Osteocyte (in vitro differentiated cells): ENCODE data around the gene CENPU. TPM values are rescaled to one million over a fixed set of nuclear protein-coding genes. Genes with fewer than 3 reads are reported as not detected.

Experiments used
- DNase-seq: peaks from one replicate; pipeline ENCODE4 v3.0.0; 2021; ENCODE audit warnings: mixed read lengths; ENCODE audit not compliant: unreplicated experiment; ENCODE audit errors: extremely low spot score
- H3K27ac Mint-ChIP-seq: one replicate; pipeline ENCODE4 v1.8.0; 2021; ENCODE audit warnings: mild to moderate bottlenecking, mixed read lengths; ENCODE audit not compliant: unreplicated experiment
- H3K27me3 Mint-ChIP-seq: one replicate; pipeline ENCODE4 v1.8.0; 2021; ENCODE audit warnings: mixed read lengths; ENCODE audit not compliant: unreplicated experiment
- H3K36me3 Mint-ChIP-seq: one replicate; pipeline ENCODE4 v1.8.0; 2021; ENCODE audit warnings: mixed read lengths; ENCODE audit not compliant: unreplicated experiment
- H3K4me1 Mint-ChIP-seq: one replicate; pipeline ENCODE4 v1.8.0; 2021; ENCODE audit warnings: mixed read lengths; ENCODE audit not compliant: unreplicated experiment
- H3K4me3 Mint-ChIP-seq: one replicate; pipeline ENCODE4 v1.8.0; 2021; ENCODE audit warnings: mild to moderate bottlenecking, moderate library complexity, mixed read lengths; ENCODE audit not compliant: unreplicated experiment
- H3K9me3 Mint-ChIP-seq: one replicate; pipeline ENCODE4 v1.8.0; 2021; ENCODE audit warnings: mixed read lengths; ENCODE audit not compliant: unreplicated experiment
- total RNA-seq: library from RNA; stranded (reverse); gene quantifications from 2 replicates; pipeline ENCODE4 v1.2.1, GENCODE V29; 2021
- TF ChIP-seq, protein P1 (sequence below): fragments of 200-600 bp; sonication (generic); IDR thresholded peaks from 2 replicates; pipeline ENCODE4 v1.5.0; 2021; ENCODE audit warnings: antibody characterized with exemption, mild to moderate bottlenecking, moderate library complexity

The CENPU gene
- total RNA-seq, 1 donor from 2014 or later: 6.9 TPM

DNA sequence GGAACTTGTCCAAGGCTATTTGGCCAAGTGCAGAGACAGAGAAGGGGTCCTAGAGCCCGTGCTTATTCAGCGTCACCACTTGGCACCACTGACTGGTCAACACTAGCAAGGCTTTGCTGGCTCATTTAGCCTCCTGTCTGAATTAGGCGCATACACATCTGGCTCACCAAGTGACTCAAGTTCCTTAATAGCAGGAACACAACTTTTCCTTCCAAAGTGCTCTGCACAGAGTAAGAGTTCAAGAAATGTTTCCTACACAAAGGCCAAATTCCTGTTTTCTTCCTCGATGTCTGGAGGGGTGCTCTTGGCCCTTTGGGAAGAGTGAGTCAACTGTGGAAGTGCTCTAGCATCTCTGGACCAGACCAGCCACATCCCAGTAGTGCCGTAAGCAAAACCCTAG, 26.8 kb upstream of the CENPU start:
- Mint-ChIP-seq H3K36me3 (peaks cover 27% of the 10 kb centered on the region), H3K27ac (no peak overlapping the region), H3K9me3 (no peaks in the 10 kb centered on the region), H3K27me3 (no peaks in the 10 kb centered on the region), H3K4me3 (no peak overlapping the region), H3K4me1 (peaks cover 27% of the 10 kb centered on the region)
- TF ChIP-seq, protein P1, sequence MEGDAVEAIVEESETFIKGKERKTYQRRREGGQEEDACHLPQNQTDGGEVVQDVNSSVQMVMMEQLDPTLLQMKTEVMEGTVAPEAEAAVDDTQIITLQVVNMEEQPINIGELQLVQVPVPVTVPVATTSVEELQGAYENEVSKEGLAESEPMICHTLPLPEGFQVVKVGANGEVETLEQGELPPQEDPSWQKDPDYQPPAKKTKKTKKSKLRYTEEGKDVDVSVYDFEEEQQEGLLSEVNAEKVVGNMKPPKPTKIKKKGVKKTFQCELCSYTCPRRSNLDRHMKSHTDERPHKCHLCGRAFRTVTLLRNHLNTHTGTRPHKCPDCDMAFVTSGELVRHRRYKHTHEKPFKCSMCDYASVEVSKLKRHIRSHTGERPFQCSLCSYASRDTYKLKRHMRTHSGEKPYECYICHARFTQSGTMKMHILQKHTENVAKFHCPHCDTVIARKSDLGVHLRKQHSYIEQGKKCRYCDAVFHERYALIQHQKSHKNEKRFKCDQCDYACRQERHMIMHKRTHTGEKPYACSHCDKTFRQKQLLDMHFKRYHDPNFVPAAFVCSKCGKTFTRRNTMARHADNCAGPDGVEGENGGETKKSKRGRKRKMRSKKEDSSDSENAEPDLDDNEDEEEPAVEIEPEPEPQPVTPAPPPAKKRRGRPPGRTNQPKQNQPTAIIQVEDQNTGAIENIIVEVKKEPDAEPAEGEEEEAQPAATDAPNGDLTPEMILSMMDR: no peak
- no peak for DNase-seq

DNA sequence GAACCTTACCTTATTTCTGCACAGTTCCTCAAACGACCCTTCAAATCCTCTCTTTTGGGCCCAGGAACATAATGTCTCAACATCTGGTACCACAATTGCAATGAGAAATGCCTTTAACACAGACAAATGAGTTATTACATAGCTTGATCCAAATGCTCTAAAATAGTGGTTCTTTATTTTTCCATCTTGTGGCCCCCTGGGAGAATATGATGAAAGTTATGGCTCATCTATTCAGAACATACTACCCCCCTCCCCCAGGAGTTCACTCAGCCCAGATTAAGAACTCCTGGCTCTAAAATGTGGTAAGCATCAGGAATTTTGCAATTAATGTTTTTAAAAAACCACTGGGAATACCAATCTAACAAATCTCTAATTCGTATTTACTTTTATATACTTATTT, 23.9 kb upstream of the CENPU start:
- TF ChIP-seq, protein P1: no peak
- Mint-ChIP-seq H3K36me3 (peaks cover 19% of the 10 kb centered on the region), H3K9me3 (no peaks in the 10 kb centered on the region), H3K27ac (no peak overlapping the region), H3K4me1 (peaks cover 45% of the 10 kb centered on the region), H3K27me3 (no peaks in the 10 kb centered on the region), H3K4me3 (no peak overlapping the region)
- no peak for DNase-seq

DNA sequence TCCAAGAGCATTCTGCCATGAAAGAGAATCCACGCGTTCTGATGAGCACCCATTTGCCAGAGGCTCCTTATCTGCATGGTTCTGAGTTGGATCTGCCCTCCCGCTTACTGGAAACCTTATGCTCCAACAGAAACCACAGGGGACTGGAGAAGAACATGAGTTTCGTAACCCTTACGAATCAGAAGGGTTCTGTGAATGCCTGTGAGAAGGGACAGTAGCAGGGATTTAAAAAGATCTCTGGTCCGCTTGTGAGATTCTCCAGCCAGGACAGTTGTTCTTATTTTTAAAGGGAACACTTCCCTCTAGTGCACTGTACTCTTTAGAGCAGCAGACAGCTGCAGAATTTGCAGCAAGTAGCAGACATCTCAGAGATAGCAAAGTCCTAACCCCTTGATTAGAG, 22.5 kb upstream of the CENPU start:
- Mint-ChIP-seq H3K4me3 (no peak overlapping the region), H3K36me3 (peaks cover 13% of the 10 kb centered on the region), H3K27ac (peak overlapping the region; percentile 29), H3K9me3 (no peaks in the 10 kb centered on the region), H3K27me3 (no peaks in the 10 kb centered on the region), H3K4me1 (peaks cover 45% of the 10 kb centered on the region)
- TF ChIP-seq, protein P1: no peak
- no peak for DNase-seq

DNA sequence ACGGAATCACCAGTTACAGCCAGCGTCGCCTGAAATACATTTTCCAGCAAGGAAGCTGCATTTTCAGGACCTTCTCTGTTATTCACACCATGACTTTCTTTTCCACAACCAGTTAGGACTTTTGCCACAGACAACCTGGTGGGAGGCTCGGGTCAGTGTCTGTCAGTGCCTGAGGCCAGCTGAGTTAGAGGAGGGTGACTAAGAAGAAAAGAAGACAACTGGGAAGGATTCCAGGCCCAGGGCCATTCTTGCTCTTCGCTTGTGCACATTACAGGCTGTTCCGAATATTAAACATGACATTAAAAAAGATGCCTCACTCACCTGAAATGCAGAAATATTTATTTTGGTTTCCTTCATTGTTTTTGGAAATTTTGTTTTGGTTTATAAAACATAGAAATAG, 21.4 kb upstream of the CENPU start:
- peaks cover 43% of the 10 kb centered on the region for H3K4me1 Mint-ChIP-seq
- H3K36me3 Mint-ChIP-seq: peaks cover 11% of the 10 kb centered on the region
- DNase-seq: no peak
- peak overlapping the region; percentile 67 for H3K27ac Mint-ChIP-seq
- no peak overlapping the region for H3K4me3 Mint-ChIP-seq
- TF ChIP-seq, protein P1: no peak
- no peaks in the 10 kb centered on the region for H3K27me3 Mint-ChIP-seq
- H3K9me3 Mint-ChIP-seq: no peaks in the 10 kb centered on the region

DNA sequence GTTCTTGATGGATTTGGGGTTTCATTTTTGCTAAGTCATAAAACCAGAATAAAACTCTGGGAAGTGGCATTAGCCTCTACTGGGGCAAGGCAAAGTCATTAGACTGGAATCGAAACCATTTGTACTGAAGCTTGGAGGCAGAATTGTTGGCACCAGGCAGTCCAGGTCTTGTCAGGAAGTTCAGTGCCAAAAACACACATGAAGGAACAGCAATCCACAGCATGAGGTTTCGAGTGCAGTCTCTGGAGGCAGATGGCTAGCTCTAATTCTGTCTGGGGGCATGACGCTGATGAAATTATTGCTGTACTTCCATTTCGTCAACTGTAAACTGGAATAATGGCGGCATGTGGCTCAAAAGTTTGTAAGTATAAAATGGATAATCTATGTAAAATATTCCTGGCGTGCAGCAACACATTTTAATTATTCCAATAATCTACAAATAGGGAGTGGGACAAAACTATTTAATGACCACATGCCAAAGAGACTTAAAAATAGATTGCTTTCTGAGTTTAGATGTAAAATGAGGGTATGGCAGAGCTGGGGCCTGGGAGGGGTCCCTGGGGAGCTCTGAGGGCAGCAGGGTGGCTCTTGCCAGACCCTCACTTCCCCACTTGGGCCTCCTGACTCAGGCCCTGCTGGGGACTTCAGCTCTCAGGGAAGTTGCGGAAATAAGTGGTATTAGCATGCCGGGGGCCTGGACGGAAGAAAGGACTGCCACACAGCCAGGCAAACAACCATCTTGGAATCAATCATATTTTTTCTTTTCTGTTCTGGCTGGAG, 18.8 kb upstream of the CENPU start:
- H3K4me1 Mint-ChIP-seq: peaks cover 34% of the 10 kb centered on the region
- H3K9me3 Mint-ChIP-seq: no peaks in the 10 kb centered on the region
- DNase-seq: no peak
- H3K36me3 Mint-ChIP-seq: peaks cover 5% of the 10 kb centered on the region
- H3K27ac Mint-ChIP-seq: no peak overlapping the region
- TF ChIP-seq, protein P1: no peak
- H3K4me3 Mint-ChIP-seq: no peak overlapping the region
- H3K27me3 Mint-ChIP-seq: no peaks in the 10 kb centered on the region
